B cell (primary cell): ENCODE measurements around the gene SUGCT. TPM values are rescaled to one million over a fixed set of nuclear protein-coding genes. Genes with fewer than 3 reads are reported as not detected.

ENCODE experiments used
- ATAC-seq: fragments of 200-7000 bp; cut with Tn5 transposase; one replicate; pipeline ENCODE4 v1.10.0; 2021; ENCODE audit warnings: low read depth, mild to moderate bottlenecking, moderate number of reproducible peaks, moderate library complexity
- CTCF ChIA-PET: fragments of 350-600 bp; sonication (Branson Sonifier 250); formaldehyde crosslinking; loops from one replicate; lab custom pipeline; 2021; ENCODE audit warnings: antibody characterized with exemption, inconsistent platforms; lab: Charles Lee
- POLR2A ChIA-PET: fragments of 350-600 bp; sonication (Branson Sonifier 250); formaldehyde crosslinking; loops from one replicate; lab custom pipeline; 2021; ENCODE audit warnings: antibody characterized with exemption; lab: Charles Lee
- DNase-seq: peaks from one replicate; pipeline ENCODE4 v3.0.0; 2013
- H2AFZ ChIP-seq: 2 replicates; pipeline ENCODE4 v1.6.1; 2012; ENCODE audit warnings: mild to moderate bottlenecking, low read depth, low read length; ENCODE audit not compliant: insufficient read depth, poor library complexity, severe bottlenecking
- H3K27ac ChIP-seq, 2 donors: 1 replicate in 1 of 2; 2 replicates in 1 of 2; pipeline ENCODE4 v1.5.1; 2012 to 2013; ENCODE audit warnings: low read length in 2 of 2, mild to moderate bottlenecking in 2 of 2, moderate library complexity in 1 of 2
- H3K27me3 ChIP-seq, 4 experiments: fragments of 200-600 bp in 1 of 4; sonication (generic) in 1 of 4; replicated peaks in 1 of 4; 1 replicate in 2 of 4; 2 replicates in 2 of 4; pipeline versions ENCODE4 v1.6.1 to v1.7.0; 2013 to 2016; ENCODE audit warnings: low read length in 3 of 4, mild to moderate bottlenecking in 2 of 4, mixed read lengths in 1 of 4, moderate library complexity in 1 of 4; ENCODE audit not compliant: insufficient read depth in 4 of 4, control insufficient read depth in 3 of 4; ENCODE audit errors: control extremely low read depth in 1 of 4
- H3K36me3 ChIP-seq, 2 experiments: replicated peaks in 1 of 2; 1 replicate in 1 of 2; 2 replicates in 1 of 2; pipeline versions ENCODE4 v1.6.1 to v1.7.1; 2013; ENCODE audit warnings: low read length in 1 of 2; ENCODE audit not compliant: insufficient read depth in 2 of 2, control insufficient read depth in 1 of 2; ENCODE audit errors: control extremely low read depth in 1 of 2, extremely low read depth in 1 of 2
- H3K4me1 ChIP-seq, 2 donors: fragments of 200-600 bp in 1 of 2; sonication (generic) in 1 of 2; 1 replicate in 1 of 2; 2 replicates in 1 of 2; pipeline versions ENCODE4 v1.5.1 to v1.6.1; 2013 to 2017; ENCODE audit warnings: low read length in 2 of 2; ENCODE audit not compliant: control insufficient read depth in 2 of 2, insufficient read depth in 2 of 2
- H3K4me2 ChIP-seq: replicated peaks from 2 replicates; pipeline ENCODE3; 2012; ENCODE audit warnings: mild to moderate bottlenecking, low read depth, low read length; ENCODE audit not compliant: poor library complexity, severe bottlenecking
- H3K4me3 ChIP-seq, 5 experiments: fragments of 200-600 bp in 1 of 5; sonication (generic) in 1 of 5; 1 replicate in 3 of 5; 2 replicates in 2 of 5; pipeline versions ENCODE4 v1.5.1 to v1.7.0; 2011 to 2016; ENCODE audit warnings: low read length in 4 of 5, mild to moderate bottlenecking in 4 of 5, low read depth in 2 of 5, control low read depth in 1 of 5, moderate library complexity in 1 of 5; ENCODE audit not compliant: insufficient read depth in 1 of 5; ENCODE audit errors: control extremely low read depth in 1 of 5, extremely low read depth in 1 of 5
- H3K79me2 ChIP-seq: fragments of 200-600 bp; sonication (generic); one replicate; pipeline ENCODE4 v1.6.0; 2016; ENCODE audit warnings: low read length; ENCODE audit not compliant: control insufficient read depth, insufficient read depth
- H3K9ac ChIP-seq: fragments of 200-600 bp; sonication (generic); 2 replicates; pipeline ENCODE4 v1.6.1; 2017; ENCODE audit warnings: mild to moderate bottlenecking, low read length, moderate library complexity
- H3K9me3 ChIP-seq, 3 donors: one replicate each; pipeline versions ENCODE4 v1.6.1 to v1.7.1; 2013; ENCODE audit warnings: low read length in 2 of 3; ENCODE audit not compliant: control insufficient read depth in 2 of 3, insufficient read depth in 1 of 3; ENCODE audit errors: control extremely low read depth in 1 of 3
- H4K20me1 ChIP-seq: 2 replicates; pipeline ENCODE4 v1.6.0; 2012; ENCODE audit warnings: mild to moderate bottlenecking, low read length; ENCODE audit not compliant: insufficient read depth, control insufficient read depth, poor library complexity, severe bottlenecking
- H3K27ac Mint-ChIP-seq: one replicate; pipeline ENCODE4 v1.8.0; 2021; ENCODE audit warnings: mixed read lengths
- H3K27me3 Mint-ChIP-seq: one replicate; pipeline ENCODE4 v1.8.0; 2021; ENCODE audit warnings: mixed read lengths
- H3K4me1 Mint-ChIP-seq: one replicate; pipeline ENCODE4 v1.8.0; 2021; ENCODE audit warnings: mixed read lengths
- H3K4me3 Mint-ChIP-seq: one replicate; pipeline ENCODE4 v1.8.0; 2021; ENCODE audit warnings: mixed read lengths
- H3K9me3 Mint-ChIP-seq: one replicate; pipeline ENCODE4 v1.8.0; 2022; ENCODE audit warnings: mixed read lengths; ENCODE audit not compliant: insufficient read depth
- CTCF ChIP-seq: fragments of 200-600 bp; IDR thresholded peaks from one replicate; pipeline ENCODE4 v1.8.0; 2022; ENCODE audit warnings: antibody characterized with exemption, mild to moderate bottlenecking
- EZH2 ChIP-seq: IDR thresholded peaks from 2 replicates; pipeline ENCODE4 v1.6.1; 2012; ENCODE audit warnings: borderline replicate concordance, low read depth, mild to moderate bottlenecking, moderate library complexity, low read length; ENCODE audit not compliant: insufficient read depth, poor library complexity, severe bottlenecking
- WGBS: methylation state at CpG from one replicate; pipeline ENCODE4 v1.1.5; 2013; ENCODE audit warnings: missing lambda C conversion rate; ENCODE audit not compliant: insufficient coverage; 5-methylcytosine and 5-hydroxymethylcytosine counted together
- intact Hi-C: fragments of 100-400 bp; cut with micrococcal nuclease; formaldehyde crosslinking; loops from one replicate; pipeline ENCODE4 v1.10.0; 2022
- polyA plus RNA-seq: library from polyadenylated mRNA; depleted of rRNA; stranded (reverse); fragments of >200 nt; gene quantifications from 2 replicates; pipeline ENCODE4 v1.2.3, GENCODE V29; 2012
- total RNA-seq, 2 donors: library from RNA; stranded (reverse); fragments of 120-200 nt in 1 of 2; gene quantifications; 1 replicate in 1 of 2; 2 replicates in 1 of 2; pipeline versions ENCODE4 v1.2.3 to v1.2.4, GENCODE V29; 2013 to 2022

Gene SUGCT
- total and polyA plus RNA-seq, 2 donors (not counting 1 experiment from before 2014, with no cell fraction given) = 0.19 to 0.86 TPM

GRCh38 chr7:40211276-40212003 lies 76.6 kb downstream of the SUGCT start:
- Mint-ChIP-seq H3K4me3 (no peak overlapping the region), H3K9me3 (no peaks in the 10 kb centered on the region), H3K4me1 (no peaks in the 10 kb centered on the region), H3K27ac (no peak overlapping the region), H3K27me3 (no peaks in the 10 kb centered on the region)
- no peaks in the 10 kb centered on the region for H3K4me1 ChIP-seq
- H2AFZ ChIP-seq = no peak overlapping the region
- no peaks in the 10 kb centered on the region for H3K36me3 ChIP-seq
- POLR2A ChIA-PET = no interaction called here
- TF ChIP-seq CTCF (no peak), EZH2 (no peak)
- H3K79me2 ChIP-seq = no peaks in the 10 kb centered on the region
- no peaks in the 10 kb centered on the region for H3K9me3 ChIP-seq
- H4K20me1 ChIP-seq = no peaks in the 10 kb centered on the region
- no peaks in the 10 kb centered on the region for H3K27me3 ChIP-seq
- no CpG with 5 or more reads among the region's 5 CpGs for WGBS
- no peak overlapping the region for H3K4me3 ChIP-seq
- ATAC-seq = no peak
- no peak overlapping the region for H3K9ac ChIP-seq
- no peak overlapping the region for H3K4me2 ChIP-seq
- intact Hi-C loops = no loop called here
- no peak overlapping the region for H3K27ac ChIP-seq
- no peak for DNase-seq
- CTCF ChIA-PET = no interaction called here

GRCh38 chr7:40213291-40213690 lies 78.5 kb downstream of the SUGCT start:
- Mint-ChIP-seq H3K9me3 (no peaks in the 10 kb centered on the region), H3K4me1 (no peaks in the 10 kb centered on the region), H3K27ac (no peak overlapping the region), H3K4me3 (no peak overlapping the region), H3K27me3 (no peaks in the 10 kb centered on the region)
- no peak for ATAC-seq
- Histone ChIP-seq H3K36me3 (no peaks in the 10 kb centered on the region), H3K4me3 (no peak overlapping the region), H2AFZ (no peak overlapping the region), H3K9ac (no peak overlapping the region), H3K27ac (no peak overlapping the region), H3K4me1 (no peaks in the 10 kb centered on the region), H3K9me3 (no peaks in the 10 kb centered on the region), H3K4me2 (no peak overlapping the region), H3K27me3 (no peaks in the 10 kb centered on the region), H3K79me2 (no peaks in the 10 kb centered on the region), H4K20me1 (no peaks in the 10 kb centered on the region)
- no CpG with 5 or more reads among the region's 2 CpGs for WGBS
- ChIA-PET POLR2A (no interaction called here), CTCF (no interaction called here)
- TF ChIP-seq EZH2 (no peak), CTCF (no peak)
- intact Hi-C loops = no loop called here
- no peak for DNase-seq
